GM10847 (cell line): ENCODE data around the gene ZNF486.
A peak's percentile ranks its signal among the peaks of the same experiment; 100 is the strongest.

Experiments
- POLR2A ChIP-seq: IDR thresholded peaks from 2 replicates; pipeline ENCODE4 v1.6.1; 2011; ENCODE audit not compliant: insufficient read length; ENCODE audit errors: extremely low read depth

Gene ZNF486

GRCh38 chr19:20167020-20167644 is at the start of gene ZNF486:
Gene ZNF486 (plus strand): TSS chr19:20167214. CDS start chr19:20167331, 117 bp downstream.
- TF ChIP-seq POLR2A: peak; percentile 55

GRCh38 chr19:20124879-20125278 is 42.1 kb upstream of the ZNF486 start:
- TF ChIP-seq POLR2A: no peak

- TF ChIP-seq POLR2A: no peak
Measured at GRCh38 chr19:20151617-20152145, 15.3 kb upstream of the ZNF486 start.

GRCh38 chr19:20153281-20153680 is 13.7 kb upstream of the ZNF486 start:
- no peak for TF ChIP-seq POLR2A

GRCh38 chr19:20154636-20155035 is 12.4 kb upstream of the ZNF486 start:
- no peak for TF ChIP-seq POLR2A

- TF ChIP-seq POLR2A: no peak
Measured at GRCh38 chr19:20162821-20163220, 4.2 kb upstream of the ZNF486 start.

GRCh38 chr19:20164456-20164855 is 2.6 kb upstream of the ZNF486 start:
- no peak for TF ChIP-seq POLR2A

- no peak for TF ChIP-seq POLR2A
Measured at GRCh38 chr19:20165971-20166592, 932 bp upstream of the ZNF486 start.

GRCh38 chr19:20167651-20168122 is 673 bp downstream of the ZNF486 start:
- TF ChIP-seq POLR2A: no peak

- no peak for TF ChIP-seq POLR2A
Measured at GRCh38 chr19:20171285-20171684, 4.3 kb downstream of the ZNF486 start.

GRCh38 chr19:20182222-20182785 is 15.3 kb downstream of the ZNF486 start:
- no peak for TF ChIP-seq POLR2A

- no peak for TF ChIP-seq POLR2A
Measured at GRCh38 chr19:20186174-20186573, 19.2 kb downstream of the ZNF486 start.

GRCh38 chr19:20197747-20198146 is 30.7 kb downstream of the ZNF486 start:
- no peak for TF ChIP-seq POLR2A

- no peak for TF ChIP-seq POLR2A
Measured at GRCh38 chr19:20209051-20209450, 42.0 kb downstream of the ZNF486 start.

GRCh38 chr19:20233105-20233504 is 66.1 kb downstream of the ZNF486 start:
- no peak for TF ChIP-seq POLR2A

- no peak for TF ChIP-seq POLR2A
Measured at GRCh38 chr19:20235156-20235555, 68.1 kb downstream of the ZNF486 start.
